Right atrium auricular region (tissue), 2 donors: ENCODE data around the gene CDCA4. TPM values are rescaled to one million over a fixed set of nuclear protein-coding genes. Genes with fewer than 3 reads are reported as not detected.
A peak's percentile ranks its signal among the peaks of the same experiment; 100 is the strongest.

ENCODE experiments used
- DNase-seq: peaks from one replicate; pipeline ENCODE4 v3.0.0-alpha.2; 2019; ENCODE audit warnings: low spot score
- H3K27ac ChIP-seq, 2 donors: fragments of 200-600 bp; sonication (generic); 1 replicate in 1 of 2; 2 replicates in 1 of 2; pipeline ENCODE4 v1.5.1; 2016 to 2019
- H3K27me3 ChIP-seq, 2 donors: fragments of 200-600 bp; sonication (generic); one replicate each; pipeline versions ENCODE4 v1.5.1 to v1.6.0; 2017 to 2019
- H3K36me3 ChIP-seq: fragments of 200-600 bp; sonication (generic); one replicate; pipeline ENCODE4 v1.5.1; 2016
- H3K4me1 ChIP-seq, 2 donors: fragments of 200-600 bp; sonication (generic); one replicate each; pipeline versions ENCODE4 v1.5.1 to v1.6.0; 2017 to 2019
- H3K4me3 ChIP-seq, 2 donors: fragments of 200-600 bp; sonication (generic); 1 replicate in 1 of 2; 2 replicates in 1 of 2; pipeline ENCODE4 v1.5.1; 2017 to 2019; ENCODE audit warnings: mild to moderate bottlenecking in 1 of 2, moderate library complexity in 1 of 2
- H3K9me3 ChIP-seq, 2 donors: fragments of 200-600 bp; sonication (generic); one replicate each; pipeline ENCODE4 v1.5.1; 2019
- total RNA-seq, 2 donors: library from RNA; depleted of rRNA; stranded (reverse); fragments of >200 nt; gene quantifications; one replicate each; pipeline ENCODE4 v1.1.0, GENCODE V29; 2016
- TF ChIP-seq, protein P1 (sequence below), 2 donors: fragments of 200-600 bp; sonication (generic); IDR thresholded peaks; one replicate each; pipeline ENCODE4 v1.5.1; 2019; ENCODE audit warnings: antibody characterized with exemption in 2 of 2

Gene CDCA4
- total RNA-seq, 2 donors from 2014 or later: 3.3 to 5.1 TPM

DNA sequence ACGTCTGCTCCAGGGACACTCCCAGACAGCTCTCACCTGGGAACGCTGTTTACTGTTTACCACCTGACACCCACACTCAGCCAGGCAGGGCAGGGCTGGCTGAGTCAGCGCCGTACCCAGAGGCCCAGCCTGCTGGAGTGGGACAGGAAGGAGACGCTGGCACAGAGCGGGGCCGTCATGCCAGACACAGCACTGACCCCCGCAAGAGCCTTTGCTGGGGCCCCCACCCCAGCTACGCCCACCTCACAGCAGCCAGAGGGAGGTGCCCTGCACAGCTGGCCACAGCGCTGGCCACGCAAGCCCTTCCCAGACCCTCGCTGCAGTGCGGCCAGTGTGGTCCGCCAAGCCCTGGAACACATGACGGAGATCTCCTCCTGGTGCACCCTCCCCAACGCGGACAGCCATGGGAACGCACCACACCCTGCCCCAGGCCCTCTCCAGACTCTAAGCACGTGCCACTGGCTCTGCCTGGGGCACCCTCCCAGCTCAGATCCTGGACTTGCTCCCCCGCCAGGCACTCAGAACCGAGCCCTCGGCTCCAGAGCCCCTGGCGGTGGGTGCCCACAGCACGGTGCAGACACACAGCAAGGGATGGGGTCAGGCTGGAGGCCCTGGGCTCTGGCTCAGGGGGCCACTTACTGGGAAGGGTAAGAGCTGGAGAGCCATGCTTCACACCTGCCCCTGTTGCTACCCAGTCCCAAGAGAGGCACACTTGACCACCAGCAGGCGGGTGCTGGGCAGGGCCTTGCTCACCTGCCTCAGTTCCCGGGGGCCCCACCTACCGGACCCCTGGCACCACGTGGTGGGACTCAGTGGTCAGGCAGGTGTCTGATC is 48.4 kb downstream of the CDCA4 start:
- Histone ChIP-seq H3K4me3 (no peak overlapping the region), H3K4me1 (peaks cover 0 to 97% of the 10 kb centered on the region in 2 donors), H3K27me3 (peaks cover 0 to 4% of the 10 kb centered on the region in 2 donors), H3K36me3 (no peaks in the 10 kb centered on the region), H3K27ac (peak overlapping the region; percentile 72 to 80), H3K9me3 (no peaks in the 10 kb centered on the region)
- TF ChIP-seq, protein P1, sequence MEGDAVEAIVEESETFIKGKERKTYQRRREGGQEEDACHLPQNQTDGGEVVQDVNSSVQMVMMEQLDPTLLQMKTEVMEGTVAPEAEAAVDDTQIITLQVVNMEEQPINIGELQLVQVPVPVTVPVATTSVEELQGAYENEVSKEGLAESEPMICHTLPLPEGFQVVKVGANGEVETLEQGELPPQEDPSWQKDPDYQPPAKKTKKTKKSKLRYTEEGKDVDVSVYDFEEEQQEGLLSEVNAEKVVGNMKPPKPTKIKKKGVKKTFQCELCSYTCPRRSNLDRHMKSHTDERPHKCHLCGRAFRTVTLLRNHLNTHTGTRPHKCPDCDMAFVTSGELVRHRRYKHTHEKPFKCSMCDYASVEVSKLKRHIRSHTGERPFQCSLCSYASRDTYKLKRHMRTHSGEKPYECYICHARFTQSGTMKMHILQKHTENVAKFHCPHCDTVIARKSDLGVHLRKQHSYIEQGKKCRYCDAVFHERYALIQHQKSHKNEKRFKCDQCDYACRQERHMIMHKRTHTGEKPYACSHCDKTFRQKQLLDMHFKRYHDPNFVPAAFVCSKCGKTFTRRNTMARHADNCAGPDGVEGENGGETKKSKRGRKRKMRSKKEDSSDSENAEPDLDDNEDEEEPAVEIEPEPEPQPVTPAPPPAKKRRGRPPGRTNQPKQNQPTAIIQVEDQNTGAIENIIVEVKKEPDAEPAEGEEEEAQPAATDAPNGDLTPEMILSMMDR (IDR thresholded peaks at IDR 0.05): no peak
- no peak for DNase-seq

DNA sequence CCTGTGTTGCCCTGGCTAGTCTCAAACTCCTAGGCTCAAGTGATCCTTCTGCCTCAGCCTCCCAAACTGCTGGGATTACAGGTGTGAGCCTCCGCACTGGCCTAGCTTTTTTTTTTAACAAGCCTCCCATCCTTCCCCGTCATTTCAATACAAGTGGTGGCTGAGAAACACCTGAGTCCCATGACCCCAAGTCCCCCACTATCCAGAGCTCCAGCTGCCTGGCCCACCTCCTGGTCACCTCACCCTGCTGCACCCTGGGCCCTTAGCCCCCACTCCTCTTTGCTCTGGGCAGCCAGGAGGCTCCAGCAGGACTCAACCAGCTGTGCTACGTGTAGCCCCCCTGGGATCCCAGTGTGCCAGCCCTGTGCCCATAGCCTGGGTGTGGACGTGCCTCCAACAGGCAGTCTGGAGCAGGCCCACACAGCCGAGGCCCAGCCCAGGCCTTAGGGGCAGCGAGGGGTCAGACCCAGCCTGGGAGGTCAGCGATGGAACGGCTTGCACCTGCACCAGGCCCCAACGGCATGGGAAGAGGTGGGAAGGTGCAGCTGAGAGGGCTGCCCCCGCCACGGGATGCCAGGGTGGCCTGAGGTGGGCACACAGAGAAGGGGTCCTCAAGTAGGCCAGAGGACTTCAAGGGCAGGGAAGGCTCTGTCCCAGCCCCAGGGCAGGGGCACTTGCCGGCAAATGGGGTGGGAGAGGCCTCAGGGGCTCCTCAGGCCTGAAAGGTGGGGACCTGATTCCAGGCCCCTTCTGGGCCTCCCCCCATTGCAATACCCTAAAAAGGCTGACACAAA is 49.2 kb downstream of the CDCA4 start:
- TF ChIP-seq, protein P1 (IDR thresholded peaks at IDR 0.05): no peak
- H3K4me1 ChIP-seq: peaks cover 0 to 97% of the 10 kb centered on the region in 2 donors
- peak overlapping the region; percentile 72 to 80 for H3K27ac ChIP-seq

DNA sequence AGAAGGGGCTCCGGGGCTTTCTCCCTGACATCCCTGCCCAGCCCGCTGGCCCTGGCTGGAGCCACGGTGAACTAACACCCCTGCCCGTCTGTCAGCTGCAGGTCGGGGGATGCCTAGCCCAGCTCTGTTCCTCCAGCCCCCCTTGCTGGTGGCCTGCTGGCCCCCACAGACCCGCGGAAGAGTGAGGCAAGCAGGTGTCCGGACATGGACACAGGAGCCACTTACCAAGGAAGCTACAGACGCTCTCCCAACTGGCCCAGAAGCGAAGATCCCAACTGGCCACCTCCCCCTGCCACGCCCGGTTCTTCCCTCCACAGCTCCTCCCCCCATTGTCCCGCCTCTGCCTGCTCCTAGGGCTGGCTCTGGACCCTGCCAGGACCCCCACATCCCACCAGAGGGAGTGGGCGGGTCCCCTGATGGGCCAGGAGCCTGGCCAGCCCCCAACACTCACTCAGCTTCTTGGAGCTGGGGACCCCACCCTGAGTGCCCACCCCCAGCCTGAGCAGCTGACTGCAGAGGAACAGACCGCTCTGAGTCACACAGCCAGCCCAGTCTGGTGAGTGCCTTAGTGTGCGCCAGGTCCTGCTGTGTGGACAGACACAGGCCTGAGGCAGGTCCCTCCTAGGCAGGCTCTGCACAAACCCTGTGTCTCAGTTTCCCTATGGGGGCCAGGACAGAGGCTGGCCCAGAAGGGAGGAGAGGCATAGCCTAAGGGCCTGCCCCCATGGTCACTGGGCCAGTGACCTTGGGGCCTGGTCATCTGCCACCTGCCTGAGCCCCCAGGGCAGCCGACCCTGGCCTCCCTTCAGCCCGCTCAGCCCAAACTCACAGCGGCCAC is 50.4 kb downstream of the CDCA4 start:
- Histone ChIP-seq H3K4me1 (peaks cover 0 to 87% of the 10 kb centered on the region in 2 donors), H3K27ac (peak overlapping the region; percentile 59 to 80), H3K36me3 (no peaks in the 10 kb centered on the region), H3K27me3 (peaks cover 0 to 4% of the 10 kb centered on the region in 2 donors), H3K9me3 (no peaks in the 10 kb centered on the region), H3K4me3 (no peak overlapping the region)
- DNase-seq: peak; percentile 87
- TF ChIP-seq, protein P1 (IDR thresholded peaks at IDR 0.05): no peak

More for the DNA sequence above, 49.2 kb downstream of the CDCA4 start:
- Histone ChIP-seq H3K36me3 (no peaks in the 10 kb centered on the region), H3K9me3 (no peaks in the 10 kb centered on the region), H3K27me3 (peaks cover 0 to 4% of the 10 kb centered on the region in 2 donors), H3K4me3 (no peak overlapping the region)
- DNase-seq: no peak

DNA sequence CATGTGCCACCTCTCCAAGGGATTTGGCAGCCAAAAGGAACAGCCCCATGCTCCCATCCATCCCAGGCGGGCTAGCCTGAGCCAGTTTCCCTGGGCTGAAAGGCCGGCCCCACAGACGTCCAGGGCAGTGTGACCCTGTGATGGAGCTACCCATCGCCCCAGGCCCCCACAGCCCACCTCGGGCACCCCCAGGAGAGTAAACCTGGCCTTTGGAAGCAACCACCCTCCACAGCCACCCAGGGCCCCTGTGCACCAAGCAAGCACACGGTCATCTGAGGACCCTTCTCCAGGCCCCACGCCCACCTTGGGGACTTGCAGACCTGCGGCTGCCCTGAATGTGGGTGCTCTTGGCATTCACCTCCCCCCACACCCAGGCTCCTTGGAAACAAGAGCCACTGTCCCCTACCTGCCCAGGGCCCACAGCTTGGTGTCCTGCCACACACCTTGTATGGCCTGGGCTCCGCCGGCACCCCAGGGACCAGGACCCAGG is 51.1 kb downstream of the CDCA4 start:
- DNase-seq: no peak
- Histone ChIP-seq H3K36me3 (no peaks in the 10 kb centered on the region), H3K9me3 (no peaks in the 10 kb centered on the region), H3K27me3 (peaks cover 0 to 4% of the 10 kb centered on the region in 2 donors), H3K4me1 (peaks cover 0 to 80% of the 10 kb centered on the region in 2 donors), H3K27ac (peak overlapping the region; percentile 59 to 80), H3K4me3 (no peak overlapping the region)
- TF ChIP-seq, protein P1 (IDR thresholded peaks at IDR 0.05): no peak
